IMR-90 (cell line): ENCODE measurements around the gene TPRKB. TPM values are rescaled to one million over a fixed set of nuclear protein-coding genes. Genes with fewer than 3 reads are reported as not detected.

Source experiments
- ATAC-seq: fragments of 200-7000 bp; cut with Tn5 transposase; 2 replicates; pipeline ENCODE4 v1.9.1; 2020; ENCODE audit warnings: low read depth, mild to moderate bottlenecking, moderate library complexity
- BruUV-seq: library from RNA; stranded (reverse); fragments of 400-500 nt; replicated peaks from 2 replicates; lab custom pipeline; 2021; lab: Mats Ljungman, UMichigan
- CTCF ChIA-PET: fragments of 300-600 bp; formaldehyde crosslinking; extraction: SDS; loops from one replicate; lab custom pipeline; 2021; ENCODE audit warnings: antibody characterized with exemption; lab: Yijun Ruan, JAX
- POLR2A ChIA-PET: fragments of 300-600 bp; sonication (Branson Sonifier 250); formaldehyde crosslinking; loops from one replicate; lab custom pipeline; 2022; ENCODE audit warnings: antibody characterized with exemption; ENCODE audit not compliant: unreplicated experiment; lab: Charles Lee
- DNase-seq: peaks from one replicate; pipeline ENCODE4 v3.0.0; 2013
- H2AFZ ChIP-seq: replicated peaks from 2 replicates; pipeline ENCODE3; 2013; ENCODE audit warnings: low read length, mild to moderate bottlenecking; ENCODE audit not compliant: poor library complexity
- H2AK5ac ChIP-seq: 2 replicates; pipeline ENCODE4 v1.6.1; 2013; ENCODE audit warnings: low read depth, low read length, inconsistent platforms
- H2AK9ac ChIP-seq: replicated peaks from 2 replicates; pipeline ENCODE3; 2013; ENCODE audit warnings: mild to moderate bottlenecking, low read depth, low read length, moderate library complexity; ENCODE audit not compliant: poor library complexity
- H2BK120ac ChIP-seq: 2 replicates; pipeline ENCODE4 v1.6.1; 2013; ENCODE audit warnings: low read depth, low read length, inconsistent platforms
- H2BK15ac ChIP-seq: 3 replicates; pipeline ENCODE4 v1.6.1; 2013; ENCODE audit warnings: low read depth, low read length, inconsistent platforms
- H2BK20ac ChIP-seq: 2 replicates; pipeline ENCODE4 v1.6.1; 2013; ENCODE audit warnings: low read depth, mild to moderate bottlenecking, inconsistent platforms, low read length, moderate library complexity
- H2BK5ac ChIP-seq: 2 replicates; pipeline ENCODE4 v1.6.1; 2013; ENCODE audit warnings: mild to moderate bottlenecking, low read depth, low read length, inconsistent platforms; ENCODE audit not compliant: poor library complexity, severe bottlenecking
- H3K14ac ChIP-seq: replicated peaks from 2 replicates; pipeline ENCODE4 v1.6.1; 2013; ENCODE audit warnings: low read depth, low read length, inconsistent platforms
- H3K18ac ChIP-seq: 2 replicates; pipeline ENCODE4 v1.6.1; 2013; ENCODE audit warnings: low read depth, low read length, control low read depth
- H3K23ac ChIP-seq: 2 replicates; pipeline ENCODE4 v1.6.1; 2013; ENCODE audit warnings: low read depth, low read length, inconsistent platforms
- H3K27ac ChIP-seq: 2 replicates; pipeline ENCODE4 v1.5.1; 2013; ENCODE audit warnings: mild to moderate bottlenecking, control low read depth, low read length; ENCODE audit not compliant: insufficient read depth
- H3K27me3 ChIP-seq: 2 replicates; pipeline ENCODE4 v1.6.1; 2013; ENCODE audit warnings: low read length; ENCODE audit not compliant: control insufficient read depth, insufficient read depth
- H3K36me3 ChIP-seq: 2 replicates; pipeline ENCODE4 v1.6.1; 2013; ENCODE audit warnings: low read length, mixed read lengths; ENCODE audit not compliant: control insufficient read depth, insufficient read depth
- H3K4ac ChIP-seq: 2 replicates; pipeline ENCODE4 v1.6.1; 2013; ENCODE audit warnings: low read depth, low read length, inconsistent platforms
- H3K4me1 ChIP-seq: 2 replicates; pipeline ENCODE4 v1.6.1; 2013; ENCODE audit warnings: low read length, mixed read lengths; ENCODE audit not compliant: control insufficient read depth, insufficient read depth
- H3K4me2 ChIP-seq: 2 replicates; pipeline ENCODE4 v1.6.1; 2013; ENCODE audit warnings: low read depth, mild to moderate bottlenecking, control low read depth, low read length, moderate library complexity
- H3K4me3 ChIP-seq: 2 replicates; pipeline ENCODE4 v1.5.1; 2013; ENCODE audit warnings: low read depth, mild to moderate bottlenecking, control low read depth, low read length, moderate library complexity; ENCODE audit not compliant: insufficient read depth
- H3K56ac ChIP-seq: 2 replicates; pipeline ENCODE4 v1.6.1; 2013; ENCODE audit warnings: low read length, inconsistent platforms; ENCODE audit not compliant: insufficient read depth; ENCODE audit errors: extremely low read depth
- H3K79me1 ChIP-seq, 2 experiments: 2 replicates each; pipeline ENCODE4 v1.6.1; 2013; ENCODE audit warnings: low read length in 2 of 2, inconsistent platforms in 1 of 2, low read depth in 1 of 2
- H3K9ac ChIP-seq: 2 replicates; pipeline ENCODE4 v1.6.1; 2013; ENCODE audit warnings: low read depth, low read length, control low read depth
- H3K9me1 ChIP-seq: 2 replicates; pipeline ENCODE4 v1.6.1; 2013; ENCODE audit warnings: low read length, inconsistent platforms; ENCODE audit not compliant: insufficient read depth
- H3K9me3 ChIP-seq: 2 replicates; pipeline ENCODE4 v1.6.1; 2013; ENCODE audit warnings: low read length; ENCODE audit not compliant: control insufficient read depth, insufficient read depth
- H4K20me1 ChIP-seq: 2 replicates; pipeline ENCODE4 v1.6.1; 2013; ENCODE audit warnings: low read length, inconsistent platforms; ENCODE audit not compliant: insufficient read depth
- H4K5ac ChIP-seq: 2 replicates; pipeline ENCODE4 v1.6.1; 2013; ENCODE audit warnings: mild to moderate bottlenecking, low read depth, low read length, control low read depth
- H4K8ac ChIP-seq, 2 experiments: 2 replicates each; pipeline ENCODE4 v1.6.1; 2013; ENCODE audit warnings: low read depth in 2 of 2, low read length in 2 of 2, control low read depth in 1 of 2, inconsistent platforms in 1 of 2
- H4K91ac ChIP-seq: 2 replicates; pipeline ENCODE4 v1.6.1; 2013; ENCODE audit warnings: low read depth, low read length, inconsistent platforms; ENCODE audit not compliant: insufficient read depth
- BHLHE40 ChIP-seq: fragments of 150-350 bp; IDR thresholded peaks from 2 replicates; pipeline ENCODE4 v1.6.1; 2016; ENCODE audit warnings: mild to moderate bottlenecking, low read depth, low read length
- CEBPB ChIP-seq: IDR thresholded peaks from 2 replicates; pipeline ENCODE4 v1.6.1; 2012; ENCODE audit warnings: low read depth, low read length, improper control_type of control experiment
- CHD1 ChIP-seq: IDR thresholded peaks from 2 replicates; pipeline ENCODE4 v1.6.1; 2012; ENCODE audit warnings: low read depth, low read length, improper control_type of control experiment
- MAFK ChIP-seq: IDR thresholded peaks from 2 replicates; pipeline ENCODE4 v1.6.1; 2012; ENCODE audit warnings: low read depth, low read length, improper control_type of control experiment
- MAZ ChIP-seq: IDR thresholded peaks from 2 replicates; pipeline ENCODE4 v1.6.1; 2012; ENCODE audit warnings: low read depth, mild to moderate bottlenecking, low read length, improper control_type of control experiment, moderate library complexity, borderline replicate concordance
- MXI1 ChIP-seq: IDR thresholded peaks from 2 replicates; pipeline ENCODE4 v1.6.1; 2012; ENCODE audit warnings: low read depth, mild to moderate bottlenecking, low read length, moderate library complexity, borderline replicate concordance
- NFE2L2 ChIP-seq: fragments of 150-350 bp; IDR thresholded peaks from 2 replicates; pipeline ENCODE4 v1.6.1; 2016; ENCODE audit warnings: low read depth, mild to moderate bottlenecking, low read length
- POLR2A ChIP-seq: IDR thresholded peaks from 2 replicates; pipeline ENCODE4 v1.6.1; 2012; ENCODE audit warnings: mild to moderate bottlenecking, low read depth, low read length
- RAD21 ChIP-seq: IDR thresholded peaks from 2 replicates; pipeline ENCODE4 v1.6.1; 2012; ENCODE audit warnings: low read length, improper control_type of control experiment
- RCOR1 ChIP-seq: IDR thresholded peaks from 2 replicates; pipeline ENCODE4 v1.6.1; 2012; ENCODE audit warnings: mild to moderate bottlenecking, low read length, improper control_type of control experiment; ENCODE audit not compliant: insufficient replicate concordance
- RFX5 ChIP-seq: IDR thresholded peaks from 2 replicates; pipeline ENCODE4 v1.8.0; 2012; ENCODE audit warnings: low read depth, mild to moderate bottlenecking, low read length, moderate library complexity
- SMC3 ChIP-seq: fragments of 150-350 bp; IDR thresholded peaks from 2 replicates; pipeline ENCODE4 v1.6.1; 2016; ENCODE audit warnings: low read depth, mild to moderate bottlenecking, antibody characterized with exemption, low read length, moderate library complexity
- USF2 ChIP-seq: fragments of 150-350 bp; IDR thresholded peaks from 2 replicates; pipeline ENCODE4 v1.6.1; 2017; ENCODE audit warnings: mild to moderate bottlenecking, antibody characterized with exemption, low read length, low read depth
- WGBS, 2 experiments: methylation state at CpG; one replicate each; pipeline versions ENCODE4 v1.1.5 to v1.1.7; 2013; ENCODE audit warnings: missing lambda C conversion rate in 2 of 2; ENCODE audit not compliant: insufficient read length in 1 of 2; ENCODE audit errors: extremely low coverage in 2 of 2; 5-methylcytosine and 5-hydroxymethylcytosine counted together
- dilution Hi-C: fragments of 300-500 bp; cut with HindIII; formaldehyde crosslinking; loops from one replicate; pipeline ENCODE4 v1.14.3; 2018; ENCODE audit warnings: low sequenced_read_pairs; ENCODE audit not compliant: unreplicated experiment
- in situ Hi-C: fragments of 300-500 bp; cut with MboI; formaldehyde crosslinking; loops from 3 replicates; pipeline ENCODE4 v1.14.3; 2019; ENCODE audit warnings: low sequenced_read_pairs, inconsistent platforms, mixed read lengths
- intact Hi-C: fragments of 100-400 bp; cut with micrococcal nuclease; formaldehyde crosslinking; loops from 2 replicates; pipeline ENCODE4 v1.10.0; 2022
- polyA plus RNA-seq, 3 experiments: library from polyadenylated mRNA; depleted of rRNA; stranded (reverse); fragments of >200 nt; gene quantifications; 2 replicates each; pipeline ENCODE4 v1.2.3, GENCODE V29; 2012; ENCODE audit warnings: low replicate concordance in 1 of 3
- total RNA-seq: library from RNA; depleted of rRNA; stranded (reverse); fragments of >200 nt; gene quantifications from 2 replicates; pipeline ENCODE4 v1.2.3, GENCODE V29; 2012
- TF ChIP-seq, protein P1 (sequence below): fragments of 150-350 bp; IDR thresholded peaks from 2 replicates; pipeline ENCODE4 v1.6.1; 2016; ENCODE audit warnings: low read depth, mild to moderate bottlenecking, low read length, moderate library complexity, borderline replicate concordance
- TF ChIP-seq, protein P2 (sequence below): conservative IDR thresholded peaks from 2 replicates; pipeline ENCODE4 v1.5.1; 2012; ENCODE audit warnings: mild to moderate bottlenecking, low read depth, low read length, improper control_type of control experiment

Gene TPRKB
- total and polyA plus RNA-seq, 2 of the 4 experiments (the other 2 are of a cell fraction), result 35.3 to 37.6 TPM

DNA sequence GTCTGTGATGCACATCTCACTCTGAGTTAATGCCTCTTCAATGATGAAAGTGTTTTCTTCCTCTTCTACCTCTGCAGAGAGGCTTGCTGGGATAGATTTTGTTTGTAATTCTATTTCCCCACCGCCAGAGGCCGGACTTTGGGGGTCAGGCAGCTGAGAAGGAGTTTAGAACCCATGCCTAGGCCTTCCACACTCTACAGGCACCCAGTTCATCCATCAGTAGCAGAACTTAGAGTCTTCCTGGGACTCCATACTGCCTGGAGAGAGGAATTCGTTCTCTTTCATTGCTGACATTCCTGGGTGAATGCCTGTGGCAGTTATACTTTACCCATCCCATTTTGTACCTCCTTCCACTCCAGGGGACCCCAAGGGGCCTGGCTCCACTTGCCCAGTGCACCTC lies 9.1 kb downstream of the TPRKB start:
- H2BK15ac ChIP-seq, result no peak overlapping the region
- H3K4ac ChIP-seq, result no peak overlapping the region
- H3K36me3 ChIP-seq, result peaks cover 16% of the 10 kb centered on the region
- no peaks in the 10 kb centered on the region for H3K79me1 ChIP-seq
- ChIA-PET POLR2A (no interaction called here), CTCF (no interaction called here)
- no peak overlapping the region for H3K18ac ChIP-seq
- H2BK5ac ChIP-seq, result no peak overlapping the region
- no peak overlapping the region for H2BK20ac ChIP-seq
- H3K4me3 ChIP-seq, result no peak overlapping the region
- H3K4me2 ChIP-seq, result no peak overlapping the region
- H3K27me3 ChIP-seq, result no peaks in the 10 kb centered on the region
- no peak overlapping the region for H2AK9ac ChIP-seq
- no peaks in the 10 kb centered on the region for H4K20me1 ChIP-seq
- in situ Hi-C loops (no loop called here), intact Hi-C loops (no loop called here), dilution Hi-C loops (no loop called here)
- WGBS, 2 experiments, result no CpG with 5 or more reads among the region's 3 CpGs
- no peak overlapping the region for H2BK120ac ChIP-seq
- DNase-seq (no peak), ATAC-seq (no peak)
- TF ChIP-seq CEBPB (no peak), CHD1 (no peak), RAD21 (no peak), MAFK (no peak), SMC3 (no peak), POLR2A (no peak), USF2 (no peak), MXI1 (no peak), RFX5 (no peak), BHLHE40 (no peak), MAZ (no peak), NFE2L2 (no peak), RCOR1 (no peak)
- TF ChIP-seq, protein P1, sequence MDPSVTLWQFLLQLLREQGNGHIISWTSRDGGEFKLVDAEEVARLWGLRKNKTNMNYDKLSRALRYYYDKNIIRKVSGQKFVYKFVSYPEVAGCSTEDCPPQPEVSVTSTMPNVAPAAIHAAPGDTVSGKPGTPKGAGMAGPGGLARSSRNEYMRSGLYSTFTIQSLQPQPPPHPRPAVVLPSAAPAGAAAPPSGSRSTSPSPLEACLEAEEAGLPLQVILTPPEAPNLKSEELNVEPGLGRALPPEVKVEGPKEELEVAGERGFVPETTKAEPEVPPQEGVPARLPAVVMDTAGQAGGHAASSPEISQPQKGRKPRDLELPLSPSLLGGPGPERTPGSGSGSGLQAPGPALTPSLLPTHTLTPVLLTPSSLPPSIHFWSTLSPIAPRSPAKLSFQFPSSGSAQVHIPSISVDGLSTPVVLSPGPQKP, result no peak
- TF ChIP-seq, protein P2, sequence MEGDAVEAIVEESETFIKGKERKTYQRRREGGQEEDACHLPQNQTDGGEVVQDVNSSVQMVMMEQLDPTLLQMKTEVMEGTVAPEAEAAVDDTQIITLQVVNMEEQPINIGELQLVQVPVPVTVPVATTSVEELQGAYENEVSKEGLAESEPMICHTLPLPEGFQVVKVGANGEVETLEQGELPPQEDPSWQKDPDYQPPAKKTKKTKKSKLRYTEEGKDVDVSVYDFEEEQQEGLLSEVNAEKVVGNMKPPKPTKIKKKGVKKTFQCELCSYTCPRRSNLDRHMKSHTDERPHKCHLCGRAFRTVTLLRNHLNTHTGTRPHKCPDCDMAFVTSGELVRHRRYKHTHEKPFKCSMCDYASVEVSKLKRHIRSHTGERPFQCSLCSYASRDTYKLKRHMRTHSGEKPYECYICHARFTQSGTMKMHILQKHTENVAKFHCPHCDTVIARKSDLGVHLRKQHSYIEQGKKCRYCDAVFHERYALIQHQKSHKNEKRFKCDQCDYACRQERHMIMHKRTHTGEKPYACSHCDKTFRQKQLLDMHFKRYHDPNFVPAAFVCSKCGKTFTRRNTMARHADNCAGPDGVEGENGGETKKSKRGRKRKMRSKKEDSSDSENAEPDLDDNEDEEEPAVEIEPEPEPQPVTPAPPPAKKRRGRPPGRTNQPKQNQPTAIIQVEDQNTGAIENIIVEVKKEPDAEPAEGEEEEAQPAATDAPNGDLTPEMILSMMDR, result no peak
- no peak overlapping the region for H3K27ac ChIP-seq
- no peak overlapping the region for H4K8ac ChIP-seq
- no TSS peak for BruUV-seq
- H3K14ac ChIP-seq, result no peak overlapping the region
- H3K9me1 ChIP-seq, result no peaks in the 10 kb centered on the region
- H4K91ac ChIP-seq, result no peak overlapping the region
- H3K56ac ChIP-seq, result no peak overlapping the region
- no peak overlapping the region for H3K9ac ChIP-seq
- H3K9me3 ChIP-seq, result no peaks in the 10 kb centered on the region
- H4K5ac ChIP-seq, result no peak overlapping the region
- no peaks in the 10 kb centered on the region for H3K4me1 ChIP-seq
- no peak overlapping the region for H2AK5ac ChIP-seq
- no peak overlapping the region for H2AFZ ChIP-seq
- no peak overlapping the region for H3K23ac ChIP-seq
